Left cardiac atrium (tissue), 4 donors: Measurements from ENCODE around the gene ZNF212. TPM values are rescaled to one million over a fixed set of nuclear protein-coding genes. Genes with fewer than 3 reads are reported as not detected.
A peak's percentile ranks its signal among the peaks of the same experiment; 100 is the strongest.
"Not testable (repeated sequence)": the region's sequence is repeated elsewhere in the genome, so short reads cannot be mapped to it uniquely, and the experiment has no call there.

ENCODE experiments used
- ATAC-seq, 2 donors: fragments of 200-7000 bp; cut with Tn5 transposase; one replicate each; pipeline ENCODE4 v1.9.1; 2020; ENCODE audit warnings: mild to moderate bottlenecking in 2 of 2, moderate library complexity in 2 of 2
- DNase-seq: peaks from one replicate; pipeline ENCODE4 v3.0.0-alpha.2; 2020
- intact Hi-C, 2 donors: fragments of 100-400 bp; cut with DNase I; formaldehyde crosslinking; loops; one replicate each; pipeline versions ENCODE4 v1.14.1 to v1.15.1; 2022 to 2023
- total RNA-seq, 2 donors: library from RNA; stranded (reverse); fragmentation: NEBNext Ultra II Directional; extraction: Animal tissue kit (Norgen Biotek cat#: 25700); gene quantifications; one replicate each; pipeline ENCODE4 v1.2.1, GENCODE V29; 2021
- donor health status: DM: no; HTN: yes; CAD: no.
- donor health status: DM: no; HTN: yes; CAD: no; lungs with severe emphysema.
- donor health status: DM: yes; HTN: yes; CAD: no.
- donor health status: Dilated cardiomyopathy.

Gene ZNF212
- total RNA-seq, 2 donors from 2014 or later: 4.9 to 6.0 TPM

DNA sequence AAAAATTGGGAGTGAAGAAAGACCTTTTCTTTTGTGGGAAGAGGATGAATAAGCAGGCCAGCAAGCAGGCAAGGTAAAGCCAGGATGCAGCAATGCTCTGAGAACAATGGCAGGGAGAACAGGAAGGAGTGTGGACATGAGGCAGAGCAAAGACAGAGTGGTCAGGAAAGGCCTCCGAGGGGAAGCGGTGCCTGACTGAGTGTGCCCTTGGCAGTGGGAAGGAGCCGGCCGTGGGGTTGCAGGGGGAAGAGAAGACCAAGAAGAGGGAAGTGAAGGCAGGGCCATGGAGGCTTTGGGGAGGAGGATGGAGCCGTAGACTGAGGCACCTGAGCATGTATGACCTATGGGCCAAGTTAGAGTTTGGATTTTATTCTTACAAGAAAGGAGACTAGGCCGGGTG is 21.9 kb upstream of the ZNF212 start:
- intact Hi-C loops: no loop called here
- DNase-seq (no peak), ATAC-seq (no peak)

DNA sequence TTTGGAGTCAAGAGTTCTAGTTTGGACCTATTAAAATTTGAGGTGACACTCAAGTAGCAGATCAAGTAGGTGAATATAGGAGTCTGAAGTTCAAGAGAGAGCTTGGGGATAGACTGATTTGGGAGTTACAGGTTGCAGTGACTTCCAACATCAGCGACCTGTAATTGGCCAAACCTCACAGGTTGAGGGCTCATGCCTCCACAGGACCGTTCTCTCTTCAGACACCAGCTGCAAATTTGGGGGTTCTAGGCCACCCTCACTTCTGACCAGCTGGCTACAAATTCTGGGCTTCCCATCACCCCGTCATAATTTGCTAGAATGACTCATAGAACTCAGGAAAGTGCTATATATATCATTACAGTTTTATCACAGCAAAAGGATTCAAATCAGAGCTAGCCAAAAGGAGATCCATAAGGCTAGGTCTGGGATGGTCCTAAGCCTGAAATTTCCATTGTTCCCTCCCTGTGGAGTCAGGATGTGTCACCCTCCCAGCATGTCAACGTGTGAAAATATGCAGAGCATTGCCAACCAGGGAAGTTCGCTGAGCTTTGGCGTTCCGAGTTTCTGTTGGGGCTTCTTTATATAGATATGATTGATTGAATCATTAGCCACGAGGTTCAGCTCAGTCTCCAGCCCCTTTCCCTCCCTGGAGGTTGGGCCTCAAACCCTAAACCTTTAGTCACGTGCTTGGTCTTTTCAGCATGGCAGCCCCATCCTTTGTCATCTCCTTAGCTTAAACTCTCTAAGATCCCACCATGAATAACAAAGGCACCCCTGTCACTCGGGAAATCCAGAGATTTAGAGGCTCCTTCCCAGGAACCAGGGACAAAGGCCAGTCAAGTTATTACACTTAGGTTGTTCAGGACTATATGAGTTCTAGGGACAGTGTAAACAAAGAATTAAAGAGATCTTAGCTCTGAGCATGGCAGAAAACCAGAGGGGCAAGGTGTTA is 20.7 kb upstream of the ZNF212 start:
- no peak for ATAC-seq
- intact Hi-C loops: no loop called here
- DNase-seq: no peak

DNA sequence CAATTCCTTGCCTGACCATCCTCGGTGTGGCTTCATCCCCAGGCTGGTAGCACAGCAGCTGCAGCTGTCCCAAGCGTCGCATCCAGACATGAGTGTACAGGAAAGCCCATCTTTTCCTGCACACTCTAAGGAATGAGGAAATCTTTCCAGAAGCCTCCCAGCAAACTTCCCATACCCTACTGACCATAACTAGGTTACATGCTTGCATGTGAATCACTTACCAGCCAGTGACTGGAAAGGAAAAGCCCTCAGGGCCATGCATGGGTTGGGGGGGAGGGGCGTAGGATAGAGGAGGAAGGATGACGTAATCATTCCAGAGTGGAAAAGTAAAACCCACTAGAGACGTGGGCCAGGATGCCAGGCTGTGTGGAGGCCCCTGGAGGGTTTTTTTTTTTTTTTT is 18.9 kb upstream of the ZNF212 start:
- intact Hi-C loops: no loop called here
- ATAC-seq: peak in 1 of 2 donors; percentile 34
- DNase-seq: no peak

DNA sequence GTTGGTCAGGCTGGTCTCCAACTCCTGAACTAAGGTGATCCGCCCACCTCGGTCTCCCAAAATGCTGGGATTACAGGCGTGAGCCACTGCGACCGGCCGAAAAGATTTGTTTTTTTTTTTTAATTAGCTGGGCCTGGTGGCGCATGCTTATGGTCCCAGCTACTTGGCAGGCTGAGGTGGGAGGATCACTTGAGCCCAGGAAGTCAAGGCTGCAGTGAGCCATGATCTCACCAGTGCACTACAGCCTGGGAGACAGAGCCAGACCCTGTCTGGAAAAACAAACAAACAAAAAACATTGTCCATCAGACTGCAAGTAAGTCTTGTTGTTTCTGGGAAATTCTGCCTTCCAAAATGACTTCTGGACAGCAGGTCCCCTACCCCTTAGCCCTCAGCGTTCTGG is 16.3 kb upstream of the ZNF212 start:
- DNase-seq (no peak), ATAC-seq (no peak)
- intact Hi-C loops: no loop called here

DNA sequence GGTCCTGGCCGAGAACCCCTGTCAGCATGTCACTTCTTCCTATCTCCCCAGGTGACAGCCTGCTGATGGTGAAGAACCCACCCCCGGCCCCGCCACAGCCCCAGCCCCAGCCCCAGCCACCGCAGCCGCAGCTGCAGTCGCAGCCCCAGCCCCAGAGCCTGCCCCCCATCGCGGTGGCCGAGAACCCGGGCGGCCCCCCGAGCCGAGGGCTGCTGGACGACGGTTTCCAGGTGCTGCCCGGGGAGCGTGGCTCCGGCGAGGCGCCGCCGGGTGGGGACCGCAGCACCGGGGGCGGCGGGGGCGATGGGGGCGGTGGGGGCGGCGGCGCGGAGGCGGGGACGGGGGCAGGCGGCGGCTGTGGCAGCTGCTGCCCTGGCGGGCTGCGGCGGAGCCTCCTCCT is 15.7 kb upstream of the ZNF212 start:
- ATAC-seq: no peak
- no peak for DNase-seq
- intact Hi-C loops: no loop called here

DNA sequence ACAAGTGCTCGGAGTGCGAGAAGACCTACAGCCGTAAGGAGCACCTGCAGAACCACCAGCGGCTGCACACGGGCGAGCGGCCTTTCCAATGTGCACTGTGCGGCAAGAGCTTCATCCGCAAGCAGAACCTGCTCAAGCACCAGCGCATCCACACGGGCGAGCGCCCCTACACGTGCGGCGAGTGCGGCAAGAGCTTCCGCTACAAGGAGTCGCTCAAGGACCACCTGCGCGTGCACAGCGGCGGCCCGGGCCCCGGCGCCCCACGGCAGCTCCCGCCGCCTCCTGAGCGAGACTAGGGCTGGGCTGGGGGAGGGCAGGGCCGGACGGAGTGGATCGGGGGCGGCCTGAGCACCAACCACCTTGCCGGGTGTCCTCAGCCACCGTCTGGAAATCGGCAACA is 15.1 kb upstream of the ZNF212 start:
- DNase-seq (no peak), ATAC-seq (no peak)
- intact Hi-C loops: no loop called here

DNA sequence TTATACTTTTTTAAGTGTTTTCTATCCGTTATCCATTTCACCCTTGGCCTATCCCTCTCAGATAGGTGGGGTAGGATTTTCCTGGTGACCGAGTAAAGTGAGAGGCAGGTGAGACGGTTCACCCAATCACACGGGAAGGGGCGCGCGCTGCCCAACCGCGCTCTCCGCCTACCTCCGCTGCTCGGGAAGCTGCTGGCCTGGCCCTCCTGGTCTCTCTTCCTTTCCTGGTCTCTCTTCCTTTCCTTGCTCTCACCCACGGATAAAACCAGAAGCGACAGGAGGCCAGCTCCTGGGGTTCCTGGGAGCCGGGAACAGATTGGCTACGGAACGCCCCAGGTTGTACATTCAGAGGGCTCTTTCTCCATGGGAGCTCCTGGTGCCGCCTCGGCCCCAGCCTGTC is 14.3 kb upstream of the ZNF212 start:
- ATAC-seq (no peak), DNase-seq (no peak)
- intact Hi-C loops: no loop called here

DNA sequence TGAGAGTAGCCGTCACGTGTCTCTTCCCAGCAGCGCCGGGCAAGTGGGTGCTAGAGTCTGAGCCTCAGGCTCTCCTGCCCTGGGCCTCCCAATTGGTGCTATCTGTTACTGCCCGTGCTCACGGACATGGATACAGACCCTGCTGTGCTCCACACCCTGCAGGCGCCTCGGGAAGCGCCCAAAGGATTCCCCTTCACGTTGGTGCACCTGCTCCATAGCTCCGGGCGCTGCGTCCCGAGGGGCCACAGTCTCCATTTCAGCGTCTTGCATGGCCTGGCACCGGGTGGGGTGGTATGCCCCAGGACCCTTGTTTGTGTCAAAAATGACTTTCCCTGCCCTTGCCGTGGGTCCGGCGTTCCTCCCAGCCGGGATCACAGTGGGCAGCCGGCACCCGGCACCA is 13.8 kb upstream of the ZNF212 start:
- ATAC-seq: no peak
- DNase-seq: no peak
- intact Hi-C loops: no loop called here

DNA sequence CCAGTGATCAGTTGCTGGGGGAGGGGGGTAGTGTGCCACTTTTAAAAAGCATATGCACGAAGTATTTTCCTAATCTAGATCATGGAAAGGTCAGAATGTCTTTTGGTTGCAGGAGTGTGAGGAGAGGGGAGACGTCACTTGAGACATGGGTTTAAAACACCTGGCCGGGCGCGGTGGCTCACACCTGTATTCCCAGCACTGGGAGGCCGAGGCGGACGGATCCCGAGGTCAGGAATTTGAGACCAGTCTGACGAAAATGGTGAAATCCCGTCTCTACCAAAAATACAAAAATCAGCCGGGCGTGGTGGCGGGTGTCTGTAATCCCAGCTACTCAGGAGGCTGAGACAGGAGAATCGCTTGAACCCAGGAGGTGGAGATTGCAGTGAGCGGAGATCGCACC is 13.1 kb upstream of the ZNF212 start:
- intact Hi-C loops, ATAC-seq, DNase-seq: not testable (repeated sequence)

DNA sequence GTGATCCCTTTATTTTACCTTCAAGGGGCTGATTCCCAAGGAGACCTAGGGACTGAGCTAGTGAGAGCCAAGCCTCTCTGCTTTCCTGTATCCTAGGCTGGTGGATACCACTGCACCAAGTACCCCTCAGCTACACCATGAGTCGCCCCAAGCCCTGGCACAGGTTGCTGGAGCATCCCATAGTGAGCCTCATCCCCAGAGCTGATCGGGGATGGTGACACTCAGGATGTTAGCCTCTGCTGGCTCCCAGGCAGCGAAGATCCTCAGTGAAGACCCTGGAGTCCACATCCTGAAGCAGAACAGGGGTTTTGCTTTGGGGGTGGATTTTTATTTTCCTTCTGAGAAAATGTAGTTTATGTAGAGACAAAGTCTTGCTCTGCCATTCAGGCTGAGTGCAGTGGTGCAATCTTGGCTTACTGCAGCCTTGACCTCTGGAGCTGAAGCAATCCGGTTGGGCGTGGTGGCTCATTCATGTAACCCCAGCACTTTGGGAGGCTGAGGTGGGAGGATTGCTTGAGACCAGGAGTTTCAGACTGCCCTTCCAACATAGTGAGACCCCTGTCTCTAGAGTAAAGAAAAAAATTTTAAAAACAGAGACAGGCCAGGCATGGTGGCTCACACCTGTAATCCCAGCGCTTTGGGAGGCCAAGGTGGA is 12.5 kb upstream of the ZNF212 start:
- no peak for ATAC-seq
- intact Hi-C loops: no loop called here
- DNase-seq: no peak

DNA sequence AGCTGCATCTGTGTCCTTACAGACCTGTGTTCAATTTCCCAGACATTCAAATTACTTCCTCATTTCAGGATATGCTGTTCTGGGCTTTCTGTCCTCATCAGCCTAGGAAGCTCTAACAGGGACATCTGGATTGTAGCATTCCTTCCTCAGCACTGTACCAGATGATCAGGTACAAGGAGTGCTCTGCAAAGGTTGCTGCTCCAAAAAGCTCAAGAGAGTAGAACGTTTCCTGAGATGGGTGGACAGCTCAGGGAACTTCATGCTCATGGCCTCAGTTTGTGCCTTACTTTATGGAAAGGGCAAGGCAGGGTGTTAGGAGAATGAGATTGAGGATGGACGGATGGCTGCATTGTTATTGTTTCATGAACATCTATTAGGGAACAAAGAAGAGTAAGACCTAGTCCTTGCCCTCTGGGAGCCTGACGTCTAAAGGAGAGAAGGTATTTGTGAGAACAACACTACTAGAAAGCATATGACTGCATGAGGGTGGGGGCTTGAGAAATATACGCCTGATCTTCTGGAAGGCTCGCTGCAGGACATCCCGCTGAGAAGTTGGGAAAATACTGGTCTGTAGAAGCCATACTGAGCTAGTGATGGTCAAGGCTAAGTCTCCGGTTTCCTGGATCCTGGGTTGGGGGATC is 10.5 kb upstream of the ZNF212 start:
- DNase-seq (no peak), ATAC-seq (no peak)
- intact Hi-C loops: no loop called here

DNA sequence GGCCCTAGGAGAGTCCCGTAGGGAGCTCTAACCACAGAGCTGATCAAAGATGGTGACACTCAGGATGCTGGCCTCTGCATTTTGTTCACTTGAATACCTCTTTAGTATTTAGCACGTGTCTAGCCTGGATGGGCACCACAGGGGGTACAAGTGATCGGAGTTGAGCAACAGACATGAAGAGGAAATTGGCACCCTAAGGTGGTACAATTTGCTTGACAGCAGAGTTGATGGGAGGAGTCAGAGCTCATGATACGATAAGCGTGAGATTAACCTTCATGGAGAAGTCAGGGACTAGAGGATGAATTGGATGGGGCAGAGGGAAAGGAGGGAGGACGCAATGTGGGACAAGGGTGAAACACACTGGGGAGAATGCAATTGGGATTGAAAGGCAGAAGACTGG is 9.9 kb upstream of the ZNF212 start:
- ATAC-seq (no peak), DNase-seq (no peak)
- intact Hi-C loops: no loop called here

DNA sequence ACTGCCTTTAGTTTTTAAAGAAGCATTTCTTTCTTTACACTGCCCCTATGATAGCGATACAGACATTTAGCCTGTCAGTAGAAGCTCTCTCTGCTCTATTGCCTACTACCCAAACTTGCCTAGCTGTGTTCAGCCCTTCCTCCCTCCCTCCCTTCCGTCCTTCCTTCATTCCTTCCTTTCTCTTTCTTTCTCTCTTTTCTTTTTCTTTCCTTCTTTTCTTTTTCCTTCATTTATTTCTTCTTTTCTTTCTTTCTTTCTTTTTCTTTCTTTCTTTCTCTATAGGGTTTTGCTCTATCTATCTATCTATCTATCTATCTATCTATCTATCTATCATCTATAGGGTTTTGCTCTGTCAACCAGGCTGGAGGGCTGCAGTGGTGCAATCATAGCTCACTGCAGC is 7.1 kb upstream of the ZNF212 start:
- intact Hi-C loops: no loop called here
- ATAC-seq (no peak), DNase-seq (no peak)

DNA sequence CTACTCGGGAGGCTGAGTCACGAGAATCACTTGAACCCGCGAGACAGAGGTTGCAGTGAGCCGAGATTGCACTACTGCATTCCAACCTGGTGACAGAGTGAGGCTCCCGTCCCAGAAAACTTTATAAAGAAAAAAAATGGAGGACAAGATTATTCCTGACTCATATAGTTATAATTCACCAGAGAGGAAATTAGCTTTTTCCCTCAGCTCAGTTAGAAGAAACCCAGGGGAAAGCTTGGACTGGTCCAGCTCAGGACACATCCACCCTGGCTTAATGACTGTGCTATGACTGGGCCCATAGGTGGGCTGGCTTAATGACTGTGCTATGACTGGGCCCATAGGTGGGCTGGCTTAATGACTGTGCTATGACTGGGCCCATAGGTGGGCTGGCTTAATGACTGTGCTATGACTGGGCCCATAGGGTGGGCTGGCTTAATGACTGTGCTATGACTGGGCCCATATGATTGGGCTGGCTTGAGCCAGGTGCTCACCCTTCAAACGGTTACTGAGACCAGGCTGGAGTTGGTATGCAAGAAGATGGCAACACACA is 5.7 kb upstream of the ZNF212 start:
- DNase-seq, intact Hi-C loops, ATAC-seq: not testable (repeated sequence)

DNA sequence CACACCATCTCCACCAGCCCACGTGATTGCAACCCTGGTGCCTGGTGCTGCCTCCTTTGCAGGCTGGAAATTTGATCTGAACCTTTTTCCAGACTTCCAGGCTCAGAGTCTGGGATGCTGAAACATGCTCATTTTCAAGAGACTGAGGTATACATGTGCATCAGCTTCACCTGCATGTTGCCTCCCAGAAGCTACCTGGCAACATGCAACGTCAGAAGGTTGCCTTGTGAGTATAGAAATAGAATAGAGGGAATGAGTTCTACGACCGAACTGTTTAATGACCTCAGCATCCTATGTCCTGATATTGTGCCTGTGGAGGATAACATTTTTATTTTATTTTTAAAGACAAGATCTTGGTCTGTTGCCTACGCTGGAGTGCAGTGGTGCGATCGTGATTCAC is 1.9 kb upstream of the ZNF212 start:
- intact Hi-C loops: no loop called here
- DNase-seq (no peak), ATAC-seq (no peak)

DNA sequence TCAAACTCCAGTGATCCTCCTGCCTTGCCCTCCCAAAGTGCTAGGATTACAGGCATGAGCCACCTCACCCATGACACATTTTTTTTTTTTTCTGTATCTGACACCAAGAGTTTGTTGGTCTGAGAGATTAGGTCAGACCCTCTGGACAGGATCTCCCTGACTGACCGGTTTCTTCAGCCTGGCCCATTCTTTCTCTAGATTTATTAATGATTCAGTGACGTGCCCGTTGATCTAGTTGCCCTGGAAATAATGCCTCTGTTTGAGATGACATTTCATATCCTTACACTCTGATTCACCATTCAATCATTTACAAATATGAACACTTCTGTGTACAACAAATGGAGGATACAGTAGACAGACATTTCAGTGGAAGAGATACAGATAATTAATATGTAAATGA is 1.4 kb upstream of the ZNF212 start:
- intact Hi-C loops: no loop called here
- ATAC-seq: no peak
- no peak for DNase-seq

DNA sequence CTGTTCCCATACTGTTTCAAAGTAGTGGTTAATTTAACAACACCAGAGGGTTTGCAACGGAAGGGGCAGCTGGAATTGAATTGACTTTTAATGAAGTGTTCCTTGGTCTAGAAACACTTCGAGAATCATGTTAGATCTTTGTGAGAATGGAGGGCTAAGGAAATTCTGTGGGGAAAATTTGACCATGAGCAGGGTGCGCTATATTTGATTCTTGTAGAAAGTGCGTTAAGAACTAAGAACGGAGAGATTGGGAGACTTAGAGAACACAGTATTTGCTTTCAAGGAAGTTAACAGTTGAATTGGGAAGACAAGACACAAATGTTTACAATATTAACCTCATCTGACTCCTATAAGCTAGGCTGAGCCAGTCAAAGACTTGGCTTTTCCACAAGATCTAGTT is 1.2 kb downstream of the ZNF212 start:
- intact Hi-C loops: no loop called here
- ATAC-seq (no peak), DNase-seq (no peak)

DNA sequence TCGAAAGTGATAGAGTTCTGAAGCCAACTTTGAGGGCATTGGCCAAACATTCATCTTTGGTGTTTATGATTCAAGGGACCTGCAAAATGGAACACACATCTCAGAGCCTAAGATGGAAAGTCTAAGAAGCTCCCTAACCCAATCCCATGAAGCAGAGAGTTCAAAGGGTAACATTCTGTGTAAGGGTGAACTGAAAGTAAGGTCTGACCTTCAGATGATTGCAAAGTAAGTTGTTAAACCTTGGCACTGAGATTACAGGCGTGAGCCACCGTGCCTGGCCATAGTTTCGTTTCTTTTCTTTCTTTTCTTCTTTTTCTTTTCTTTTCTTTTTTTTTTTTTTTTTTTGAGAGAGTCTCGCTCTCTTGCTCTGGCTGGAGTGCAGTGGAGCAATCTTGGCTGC is 2.2 kb downstream of the ZNF212 start:
- intact Hi-C loops: no loop called here
- DNase-seq: no peak
- ATAC-seq: no peak

DNA sequence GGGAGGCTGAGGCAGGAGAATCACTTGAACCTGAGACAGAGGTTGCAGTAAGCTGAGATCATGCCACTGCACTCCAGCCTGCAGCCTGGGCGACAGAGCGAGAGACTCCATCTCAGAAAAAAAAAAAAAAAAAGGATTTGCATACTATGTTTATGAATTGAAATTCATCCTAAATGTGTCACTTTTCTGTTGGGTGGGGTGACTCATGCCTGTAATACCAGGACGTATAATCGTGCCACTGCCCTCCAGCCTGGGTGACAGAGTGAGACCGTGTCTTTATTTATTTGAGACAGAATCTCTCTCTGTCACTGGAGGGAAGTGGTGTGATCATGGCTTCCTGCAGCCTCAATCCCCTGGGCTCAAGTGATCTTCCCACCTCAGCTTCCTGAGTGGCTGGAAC is 5.8 kb downstream of the ZNF212 start:
- intact Hi-C loops: no loop called here
- ATAC-seq: no peak
- no peak for DNase-seq

DNA sequence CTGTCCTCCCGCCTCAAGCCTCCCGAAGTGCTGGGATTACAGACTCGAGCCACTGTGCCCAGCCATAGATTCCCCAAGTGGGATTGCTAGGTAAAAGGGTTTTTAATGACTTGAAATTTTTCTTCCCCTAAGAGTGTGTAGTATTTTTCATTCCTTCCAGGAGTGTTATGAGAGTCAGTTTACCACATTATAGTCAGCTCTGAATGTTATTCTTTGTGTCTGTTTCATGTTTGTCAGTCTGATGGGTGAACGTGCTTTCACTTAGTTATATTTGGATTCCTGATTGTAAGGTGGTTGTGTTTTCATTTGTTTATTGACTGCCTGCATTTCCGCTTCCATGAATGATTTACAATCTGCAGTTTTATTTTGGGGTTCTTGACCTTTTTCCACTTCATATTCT is 6.3 kb downstream of the ZNF212 start:
- no peak for DNase-seq
- ATAC-seq: no peak
- intact Hi-C loops: no loop called here
